H9 (cell line): ENCODE results near the gene GIPC2. TPM values are rescaled to one million over a fixed set of nuclear protein-coding genes. Genes with fewer than 3 reads are reported as not detected.
"Not testable (repeated sequence)": the region's sequence is repeated elsewhere in the genome, so short reads cannot be mapped to it uniquely, and the experiment has no call there.

ENCODE experiments used
- DNase-seq: peaks from one replicate; pipeline ENCODE4 v3.0.0-alpha.2; 2017
- H2AFZ ChIP-seq: one replicate; pipeline ENCODE4 v1.6.1; 2013; ENCODE audit warnings: mild to moderate bottlenecking, low read length, control low read depth, moderate library complexity
- H2AK5ac ChIP-seq: 2 replicates; pipeline ENCODE4 v1.6.1; 2013; ENCODE audit warnings: low read length, control low read depth, mixed read lengths; ENCODE audit not compliant: insufficient read length
- H2BK120ac ChIP-seq: one replicate; pipeline ENCODE4 v1.6.1; 2013; ENCODE audit warnings: low read depth, mild to moderate bottlenecking, low read length, control low read depth, inconsistent platforms; ENCODE audit not compliant: poor library complexity, severe bottlenecking
- H2BK12ac ChIP-seq: 2 replicates; pipeline ENCODE4 v1.6.1; 2013; ENCODE audit warnings: low read length, control low read depth, mixed read lengths, low read depth; ENCODE audit not compliant: insufficient read length
- H2BK15ac ChIP-seq: 2 replicates; pipeline ENCODE4 v1.6.1; 2013; ENCODE audit warnings: low read depth, low read length, control low read depth
- H2BK20ac ChIP-seq: one replicate; pipeline ENCODE4 v1.6.1; 2013; ENCODE audit warnings: low read depth, mild to moderate bottlenecking, low read length, control low read depth, inconsistent platforms; ENCODE audit not compliant: poor library complexity, severe bottlenecking
- H2BK5ac ChIP-seq: 2 replicates; pipeline ENCODE4 v1.6.1; 2013; ENCODE audit warnings: low read length, control low read depth, mixed read lengths; ENCODE audit not compliant: insufficient read length
- H3K14ac ChIP-seq: 2 replicates; pipeline ENCODE4 v1.6.1; 2013; ENCODE audit warnings: low read length, control low read depth; ENCODE audit not compliant: insufficient read depth
- H3K18ac ChIP-seq: 2 replicates; pipeline ENCODE4 v1.6.1; 2013; ENCODE audit warnings: low read depth, mild to moderate bottlenecking, mixed read lengths, low read length, control low read depth; ENCODE audit not compliant: insufficient read length
- H3K23ac ChIP-seq: 2 replicates; pipeline ENCODE4 v1.6.1; 2013; ENCODE audit warnings: low read length, control low read depth, mixed read lengths, low read depth; ENCODE audit not compliant: insufficient read length
- H3K23me2 ChIP-seq: 2 replicates; pipeline ENCODE4 v1.6.1; 2013; ENCODE audit warnings: low read depth, mild to moderate bottlenecking, mixed read lengths, low read length, control low read depth; ENCODE audit not compliant: insufficient read length, poor library complexity, severe bottlenecking
- H3K27ac ChIP-seq: 2 replicates; pipeline ENCODE4 v1.5.1; 2013; ENCODE audit warnings: low read length, control low read depth, mixed read lengths, low read depth; ENCODE audit not compliant: insufficient read length
- H3K27me3 ChIP-seq: 2 replicates; pipeline ENCODE4 v1.6.1; 2013; ENCODE audit warnings: low read length, control low read depth, inconsistent platforms; ENCODE audit not compliant: insufficient read depth
- H3K4ac ChIP-seq: 2 replicates; pipeline ENCODE4 v1.6.1; 2013; ENCODE audit warnings: low read depth, mild to moderate bottlenecking, control low read depth, inconsistent platforms, low read length, moderate library complexity
- H3K4me1 ChIP-seq: 2 replicates; pipeline ENCODE4 v1.6.1; 2013; ENCODE audit warnings: low read length, control low read depth, inconsistent platforms; ENCODE audit not compliant: insufficient read depth
- H3K4me2 ChIP-seq: 2 replicates; pipeline ENCODE4 v1.6.1; 2013; ENCODE audit warnings: low read length, control low read depth, mixed read lengths; ENCODE audit not compliant: insufficient read length, insufficient read depth
- H3K56ac ChIP-seq: 2 replicates; pipeline ENCODE4 v1.6.1; 2013; ENCODE audit warnings: low read depth, mild to moderate bottlenecking, mixed read lengths, low read length, control low read depth; ENCODE audit not compliant: insufficient read length
- H3K79me1 ChIP-seq: 2 replicates; pipeline ENCODE4 v1.6.1; 2013; ENCODE audit warnings: low read depth, mild to moderate bottlenecking, moderate library complexity, low read length, control low read depth, inconsistent platforms; ENCODE audit not compliant: insufficient read depth, poor library complexity, severe bottlenecking
- H3K79me2 ChIP-seq: 2 replicates; pipeline ENCODE4 v1.6.1; 2013; ENCODE audit warnings: low read length, control low read depth, inconsistent platforms; ENCODE audit not compliant: insufficient read depth
- H3K9ac ChIP-seq: 2 replicates; pipeline ENCODE4 v1.6.1; 2013; ENCODE audit warnings: low read length, control low read depth, mixed read lengths; ENCODE audit not compliant: insufficient read length; ENCODE audit errors: extremely low read depth
- H3K9me3 ChIP-seq: one replicate; pipeline ENCODE4 v1.6.1; 2013; ENCODE audit warnings: low read depth, low read length, inconsistent platforms; ENCODE audit not compliant: control insufficient read depth
- H3T11ph ChIP-seq: one replicate; pipeline ENCODE4 v1.6.1; 2013; ENCODE audit warnings: mild to moderate bottlenecking, low read length, control low read depth, inconsistent platforms
- H4K20me1 ChIP-seq: one replicate; pipeline ENCODE4 v1.6.1; 2013; ENCODE audit not compliant: control insufficient read depth, insufficient read length, insufficient read depth
- H4K5ac ChIP-seq: 2 replicates; pipeline ENCODE4 v1.6.1; 2013; ENCODE audit warnings: low read depth, mild to moderate bottlenecking, mixed read lengths, low read length, control low read depth; ENCODE audit not compliant: insufficient read length
- H4K8ac ChIP-seq: replicated peaks from 2 replicates; pipeline ENCODE4 v1.6.1; 2013; ENCODE audit warnings: low read length, control low read depth, mixed read lengths, low read depth; ENCODE audit not compliant: insufficient read length
- H4K91ac ChIP-seq: 2 replicates; pipeline ENCODE4 v1.6.1; 2013; ENCODE audit warnings: low read depth, mild to moderate bottlenecking, moderate library complexity, mixed read lengths, low read length, control low read depth; ENCODE audit not compliant: insufficient read length
- H3K27ac Mint-ChIP-seq, 3 experiments: 2 replicates in 2 of 3; 3 replicates in 1 of 3; pipeline ENCODE4 v1.8.0; 2020 to 2021; ENCODE audit warnings: mixed read lengths in 3 of 3, mild to moderate bottlenecking in 1 of 3, moderate library complexity in 1 of 3
- H3K27me3 Mint-ChIP-seq: 2 replicates; pipeline ENCODE4 v1.8.0; 2021; ENCODE audit warnings: low read depth, mild to moderate bottlenecking, moderate library complexity, mixed read lengths
- H3K36me3 Mint-ChIP-seq, 3 experiments: 2 replicates in 2 of 3; 3 replicates in 1 of 3; pipeline ENCODE4 v1.8.0; 2020 to 2021; ENCODE audit warnings: low read depth in 3 of 3, mixed read lengths in 3 of 3; ENCODE audit not compliant: insufficient read depth in 1 of 3
- H3K4me1 Mint-ChIP-seq, 2 experiments: 2 replicates each; pipeline ENCODE4 v1.8.0; 2020; ENCODE audit warnings: mixed read lengths in 2 of 2
- H3K4me3 Mint-ChIP-seq, 2 experiments: 2 replicates in 1 of 2; 3 replicates in 1 of 2; pipeline ENCODE4 v1.8.0; 2020 to 2021; ENCODE audit warnings: mild to moderate bottlenecking in 2 of 2, mixed read lengths in 2 of 2, moderate library complexity in 1 of 2
- H3K9me3 Mint-ChIP-seq, 2 experiments: 2 replicates in 1 of 2; 3 replicates in 1 of 2; pipeline ENCODE4 v1.8.0; 2020; ENCODE audit warnings: mild to moderate bottlenecking in 2 of 2, mixed read lengths in 2 of 2, moderate library complexity in 1 of 2
- WGBS: extraction: QIAGEN DNeasy Blood & Tissue Kit; methylation state at CpG from one replicate; pipeline ENCODE4 v1.1.7; 2013; ENCODE audit warnings: missing lambda C conversion rate, low lambda C conversion rate, mixed read lengths; ENCODE audit not compliant: insufficient read length; ENCODE audit errors: extremely low coverage; 5-methylcytosine and 5-hydroxymethylcytosine counted together
- total RNA-seq: library from RNA; stranded (reverse); gene quantifications from 2 replicates; pipeline ENCODE4 v1.2.1, GENCODE V29; 2021
- TF ChIP-seq, protein P1 (sequence below): fragments of 200-600 bp; sonication (generic); conservative IDR thresholded peaks from 3 replicates; pipeline ENCODE4 v1.8.0; 2021; ENCODE audit warnings: antibody characterized with exemption, mild to moderate bottlenecking

Gene GIPC2
- total RNA-seq, 1 experiment from 2014 or later: 0.85 TPM

DNA sequence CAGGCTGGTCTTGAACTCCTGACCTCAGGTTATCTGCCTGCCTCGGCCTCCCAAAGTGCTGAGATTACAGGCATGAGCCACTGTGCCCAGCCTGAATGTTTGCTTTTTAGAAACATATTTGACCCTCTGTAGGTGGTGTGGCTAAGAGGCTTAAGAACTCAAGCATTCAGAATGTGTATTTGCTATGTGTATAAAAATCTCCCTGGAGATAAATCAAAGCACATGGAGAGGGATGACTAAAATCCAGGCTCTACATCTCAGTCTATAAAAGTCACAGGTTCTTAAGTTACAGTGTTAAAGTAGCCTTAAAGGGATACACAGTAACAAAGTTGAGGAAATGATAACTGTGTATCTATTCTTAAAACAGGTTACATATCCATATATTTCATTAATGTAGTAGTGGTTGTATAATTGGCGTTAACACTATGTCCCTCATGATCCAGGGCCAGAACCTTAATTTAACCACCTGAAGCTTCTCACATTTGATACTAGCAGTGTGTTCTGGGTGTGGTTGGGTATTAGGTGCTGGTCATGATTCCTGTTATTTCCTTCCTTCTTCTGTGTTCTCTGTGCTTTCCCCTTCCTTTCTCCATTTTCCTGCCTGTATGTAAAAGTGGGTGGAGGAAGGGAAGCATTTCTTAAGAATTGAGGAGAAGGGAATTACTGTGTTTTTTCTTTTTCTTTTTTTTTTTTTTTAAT lies 16.2 kb downstream of the GIPC2 start:
- H3K79me1 ChIP-seq: no peaks in the 10 kb centered on the region
- H2AFZ ChIP-seq: no peak overlapping the region

DNA sequence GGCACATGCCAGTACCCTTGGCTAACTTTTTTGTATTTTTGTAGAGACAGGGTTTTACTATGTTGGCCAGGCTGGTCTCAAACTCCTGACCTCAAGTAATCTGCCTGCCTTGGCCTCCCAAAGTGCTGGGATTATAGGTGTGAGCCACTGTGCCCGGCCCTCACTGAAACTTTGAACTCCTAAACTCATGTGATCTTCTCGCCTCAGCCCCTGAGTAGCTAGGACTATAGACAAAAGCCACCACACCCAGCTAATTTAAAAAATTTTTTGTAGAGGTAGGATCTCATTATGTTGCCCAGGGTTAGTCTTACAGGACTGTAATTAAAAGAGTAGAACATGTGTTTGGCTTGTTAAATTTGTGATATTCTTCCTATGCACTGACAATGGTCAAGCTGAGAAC lies 19.1 kb downstream of the GIPC2 start:
- H3K18ac ChIP-seq, H2BK5ac ChIP-seq, H3K9me3 Mint-ChIP-seq, H2BK12ac ChIP-seq, H3K23ac ChIP-seq, H4K8ac ChIP-seq, H3K27me3 Mint-ChIP-seq, H3K14ac ChIP-seq, H3T11ph ChIP-seq, H3K9ac ChIP-seq, H3K23me2 ChIP-seq, H3K9me3 ChIP-seq, H2AFZ ChIP-seq, H3K27me3 ChIP-seq, H3K79me1 ChIP-seq, H3K4me3 Mint-ChIP-seq, H3K36me3 Mint-ChIP-seq, H3K27ac ChIP-seq, H4K5ac ChIP-seq, H4K20me1 ChIP-seq, H3K4me2 ChIP-seq, H3K79me2 ChIP-seq, H3K27ac Mint-ChIP-seq, H4K91ac ChIP-seq, H3K4me1 ChIP-seq, H2BK20ac ChIP-seq, H2BK120ac ChIP-seq, H2BK15ac ChIP-seq, H2AK5ac ChIP-seq, DNase-seq, H3K4ac ChIP-seq, H3K56ac ChIP-seq, H3K4me1 Mint-ChIP-seq: not testable (repeated sequence)
- no CpG with 5 or more reads among the region's 2 CpGs for WGBS

More for the DNA sequence above, 16.2 kb downstream of the GIPC2 start:
- no peaks in the 10 kb centered on the region for H3K27me3 Mint-ChIP-seq
- no peaks in the 10 kb centered on the region for H3K9me3 Mint-ChIP-seq
- Histone ChIP-seq H3K9me3 (no peaks in the 10 kb centered on the region), H4K8ac (no peak overlapping the region), H3K23ac (no peak overlapping the region), H3K56ac (no peak overlapping the region), H3K14ac (no peak overlapping the region), H2BK5ac (no peak overlapping the region), H3K4me1 (no peaks in the 10 kb centered on the region), H3K18ac (no peak overlapping the region), H4K91ac (no peak overlapping the region), H3K79me2 (no peaks in the 10 kb centered on the region), H3K9ac (no peak overlapping the region), H3T11ph (no peak overlapping the region), H2BK120ac (no peak overlapping the region), H2BK12ac (no peak overlapping the region), H2AK5ac (no peak overlapping the region), H3K4me2 (no peak overlapping the region), H4K20me1 (no peaks in the 10 kb centered on the region), H3K4ac (no peak overlapping the region), H4K5ac (no peak overlapping the region), H2BK20ac (no peak overlapping the region), H3K27me3 (no peaks in the 10 kb centered on the region), H3K23me2 (no peaks in the 10 kb centered on the region), H3K27ac (no peak overlapping the region), H2BK15ac (no peak overlapping the region)
- TF ChIP-seq, protein P1, sequence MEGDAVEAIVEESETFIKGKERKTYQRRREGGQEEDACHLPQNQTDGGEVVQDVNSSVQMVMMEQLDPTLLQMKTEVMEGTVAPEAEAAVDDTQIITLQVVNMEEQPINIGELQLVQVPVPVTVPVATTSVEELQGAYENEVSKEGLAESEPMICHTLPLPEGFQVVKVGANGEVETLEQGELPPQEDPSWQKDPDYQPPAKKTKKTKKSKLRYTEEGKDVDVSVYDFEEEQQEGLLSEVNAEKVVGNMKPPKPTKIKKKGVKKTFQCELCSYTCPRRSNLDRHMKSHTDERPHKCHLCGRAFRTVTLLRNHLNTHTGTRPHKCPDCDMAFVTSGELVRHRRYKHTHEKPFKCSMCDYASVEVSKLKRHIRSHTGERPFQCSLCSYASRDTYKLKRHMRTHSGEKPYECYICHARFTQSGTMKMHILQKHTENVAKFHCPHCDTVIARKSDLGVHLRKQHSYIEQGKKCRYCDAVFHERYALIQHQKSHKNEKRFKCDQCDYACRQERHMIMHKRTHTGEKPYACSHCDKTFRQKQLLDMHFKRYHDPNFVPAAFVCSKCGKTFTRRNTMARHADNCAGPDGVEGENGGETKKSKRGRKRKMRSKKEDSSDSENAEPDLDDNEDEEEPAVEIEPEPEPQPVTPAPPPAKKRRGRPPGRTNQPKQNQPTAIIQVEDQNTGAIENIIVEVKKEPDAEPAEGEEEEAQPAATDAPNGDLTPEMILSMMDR: no peak
- no peak overlapping the region for H3K4me3 Mint-ChIP-seq
- H3K4me1 Mint-ChIP-seq: 0 out of 4 replicates have a peak, but pooled peaks cover 0 to 3% of the 10 kb centered on the region in 2 experiments
- WGBS: no CpG with 5 or more reads among the region's 2 CpGs
- no peaks in the 10 kb centered on the region for H3K36me3 Mint-ChIP-seq
- H3K27ac Mint-ChIP-seq: no peak overlapping the region
- DNase-seq: no peak
